K562 (cell line): ENCODE results near the gene ZC3H10. TPM values are rescaled to one million over a fixed set of nuclear protein-coding genes. Genes with fewer than 3 reads are reported as not detected.

Experiments
- BACH1 ChIP-seq: fragments of 200-800 bp; sonication (Bioruptor generic); IDR thresholded peaks from 2 replicates; pipeline ENCODE4 v1.6.1; 2016; ENCODE audit warnings: missing genetic modification characterization, missing compliant biosample characterization
- CBX8 ChIP-seq: fragments of 200-600 bp; sonication (generic); IDR thresholded peaks from 2 replicates; pipeline ENCODE4 v1.6.1; 2012; ENCODE audit warnings: borderline replicate concordance, mixed run types, low read depth, mild to moderate bottlenecking, moderate library complexity, mixed read lengths, low read length, control low read depth, inconsistent platforms; ENCODE audit not compliant: poor library complexity, severe bottlenecking; ENCODE audit errors: extremely low read depth
- DNMT1 ChIP-seq: fragments of 450-650 bp; IDR thresholded peaks from 2 replicates; pipeline ENCODE4 v1.6.1; 2016; ENCODE audit warnings: antibody characterized with exemption, mild to moderate bottlenecking
- HNRNPLL ChIP-seq: fragments of 200-400 bp; formaldehyde crosslinking; IDR thresholded peaks from 2 replicates; pipeline ENCODE4 v1.6.1; 2017; ENCODE audit warnings: low read length, low read depth, mild to moderate bottlenecking; ENCODE audit not compliant: poor library complexity, severe bottlenecking
- KHSRP ChIP-seq: fragments of 450-650 bp; IDR thresholded peaks from 2 replicates; pipeline ENCODE4 v1.6.1; 2017
- NUFIP1 ChIP-seq: fragments of 450-650 bp; IDR thresholded peaks from 2 replicates; pipeline ENCODE4 v1.6.1; 2018; ENCODE audit not compliant: partially characterized antibody
- RBM22 ChIP-seq: fragments of 200-400 bp; formaldehyde crosslinking; IDR thresholded peaks from 2 replicates; pipeline ENCODE4 v1.6.1; 2018; ENCODE audit warnings: low read length, low read depth; ENCODE audit not compliant: poor library complexity, severe bottlenecking
- TCFL5 ChIP-seq: fragments of 250-450 bp; sonication (Bioruptor Pico); conservative IDR thresholded peaks from 2 replicates; pipeline ENCODE4 v1.6.1; 2021; ENCODE audit warnings: mild to moderate bottlenecking, moderate library complexity, matching md5 sums
- U2AF1 ChIP-seq: fragments of 200-400 bp; formaldehyde crosslinking; optimal IDR thresholded peaks from 2 replicates; pipeline ENCODE3; 2017; ENCODE audit warnings: mild to moderate bottlenecking, low read depth, low read length, moderate library complexity
- XRCC3 ChIP-seq: fragments of 450-650 bp; IDR thresholded peaks from 2 replicates; pipeline ENCODE4 v1.6.1; 2017; ENCODE audit warnings: mild to moderate bottlenecking, moderate library complexity
- ZNF121 ChIP-seq: sonication (generic); formaldehyde crosslinking; conservative IDR thresholded peaks from 2 replicates; pipeline ENCODE4 v1.8.0; 2022; ENCODE audit warnings: missing genetic modification reagents
- ZNF431 ChIP-seq: sonication (generic); formaldehyde crosslinking; IDR thresholded peaks from 2 replicates; pipeline ENCODE4 v1.8.0; 2022; ENCODE audit warnings: mild to moderate bottlenecking, missing genetic modification reagents
- ZNF444 ChIP-seq: fragments of 250-450 bp; sonication (Bioruptor Pico); IDR thresholded peaks from 2 replicates; pipeline ENCODE4 v1.4.0; 2020; ENCODE audit warnings: mild to moderate bottlenecking, moderate library complexity
- polyA plus RNA-seq, 8 experiments: library from polyadenylated mRNA; depleted of rRNA in 4 of 8; stranded (reverse) in 5 of 8; unstranded in 3 of 8; fragments of >200 nt; fragmentation: Nextera tagmentation in 2 of 8; fragmentation: Illumina TruSeq in 1 of 8; extraction: Ambion mirVana in 2 of 8; extraction: Trizol in 1 of 8; gene quantifications; 2 replicates each; pipeline versions ENCODE4 v1.2.1 to v1.2.3, GENCODE V29; 2011 to 2014; ENCODE audit warnings: inconsistent platforms in 1 of 8, missing spikeins in 1 of 8
- total RNA-seq, 7 experiments: library from RNA; depleted of rRNA in 6 of 7; stranded (reverse); fragments of >200 nt in 6 of 7; fragmentation: Illumina TruSeq in 2 of 7; extraction: Trizol in 2 of 7; gene quantifications; 2 replicates each; pipeline versions ENCODE4 v1.2.1 to v1.2.3, GENCODE V29; 2011 to 2021; ENCODE audit warnings: low replicate concordance in 1 of 7
- TF ChIP-seq, protein P1 (sequence below), 2 experiments: fragments of 450-650 bp in 1 of 2; IDR thresholded peaks; 2 replicates each; pipeline ENCODE4 v1.6.1; 2011 to 2017; ENCODE audit warnings: low read depth in 2 of 2, antibody characterized with exemption in 1 of 2, borderline replicate concordance in 1 of 2, low read length in 1 of 2, mild to moderate bottlenecking in 1 of 2, mixed read lengths in 1 of 2; ENCODE audit not compliant: control insufficient read depth in 1 of 2
- TF ChIP-seq, protein P2 (sequence below): fragments of 250-450 bp; sonication (Bioruptor Pico); IDR thresholded peaks from 2 replicates; pipeline ENCODE4 v1.8.0; 2021; ENCODE audit warnings: moderate library complexity, mild to moderate bottlenecking, inconsistent platforms
- TF ChIP-seq, protein P3 (sequence below): fragments of 200-800 bp; sonication (Bioruptor generic); IDR thresholded peaks from 2 replicates; pipeline ENCODE4 v1.6.1; 2017; ENCODE audit warnings: missing genetic modification characterization, missing compliant biosample characterization
- TF ChIP-seq, protein P4 (sequence below): IDR thresholded peaks from 2 replicates; pipeline ENCODE4 v1.6.1; 2016; ENCODE audit warnings: missing genetic modification characterization, missing compliant biosample characterization

ZC3H10 gene
- total and polyA plus RNA-seq, 9 of the 15 experiments (the other 6 are each of a cell fraction or from before 2014, with no cell fraction given): 0.31 to 4.1 (median 1.6) TPM

DNA sequence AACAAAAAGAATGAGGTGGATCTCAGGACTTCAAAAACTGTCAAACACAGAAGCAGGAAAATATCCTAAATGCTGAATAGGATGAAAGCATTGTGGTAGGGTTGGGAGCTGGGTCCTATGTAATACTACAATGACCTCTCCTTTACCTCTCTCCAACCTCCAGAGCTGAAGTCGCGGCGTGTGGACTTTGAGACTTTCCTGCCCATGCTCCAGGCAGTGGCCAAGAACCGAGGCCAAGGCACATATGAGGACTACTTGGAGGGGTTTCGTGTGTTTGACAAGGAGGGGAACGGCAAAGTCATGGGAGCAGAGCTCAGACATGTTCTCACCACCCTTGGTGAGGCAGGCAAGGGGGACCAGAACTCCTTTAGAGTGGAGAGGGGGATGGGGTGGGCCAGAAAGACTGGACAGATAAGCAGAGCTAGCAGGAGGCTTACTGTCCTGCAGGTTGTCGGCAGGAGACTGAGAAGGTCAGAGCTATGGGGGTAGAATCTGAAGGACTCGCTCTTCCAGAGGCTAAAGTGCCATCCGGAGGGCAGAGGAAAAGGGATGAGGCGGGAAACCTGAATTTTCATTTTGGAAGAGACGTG is 37.3 kb downstream of the ZC3H10 start (continued):
- TF ChIP-seq, protein P1, sequence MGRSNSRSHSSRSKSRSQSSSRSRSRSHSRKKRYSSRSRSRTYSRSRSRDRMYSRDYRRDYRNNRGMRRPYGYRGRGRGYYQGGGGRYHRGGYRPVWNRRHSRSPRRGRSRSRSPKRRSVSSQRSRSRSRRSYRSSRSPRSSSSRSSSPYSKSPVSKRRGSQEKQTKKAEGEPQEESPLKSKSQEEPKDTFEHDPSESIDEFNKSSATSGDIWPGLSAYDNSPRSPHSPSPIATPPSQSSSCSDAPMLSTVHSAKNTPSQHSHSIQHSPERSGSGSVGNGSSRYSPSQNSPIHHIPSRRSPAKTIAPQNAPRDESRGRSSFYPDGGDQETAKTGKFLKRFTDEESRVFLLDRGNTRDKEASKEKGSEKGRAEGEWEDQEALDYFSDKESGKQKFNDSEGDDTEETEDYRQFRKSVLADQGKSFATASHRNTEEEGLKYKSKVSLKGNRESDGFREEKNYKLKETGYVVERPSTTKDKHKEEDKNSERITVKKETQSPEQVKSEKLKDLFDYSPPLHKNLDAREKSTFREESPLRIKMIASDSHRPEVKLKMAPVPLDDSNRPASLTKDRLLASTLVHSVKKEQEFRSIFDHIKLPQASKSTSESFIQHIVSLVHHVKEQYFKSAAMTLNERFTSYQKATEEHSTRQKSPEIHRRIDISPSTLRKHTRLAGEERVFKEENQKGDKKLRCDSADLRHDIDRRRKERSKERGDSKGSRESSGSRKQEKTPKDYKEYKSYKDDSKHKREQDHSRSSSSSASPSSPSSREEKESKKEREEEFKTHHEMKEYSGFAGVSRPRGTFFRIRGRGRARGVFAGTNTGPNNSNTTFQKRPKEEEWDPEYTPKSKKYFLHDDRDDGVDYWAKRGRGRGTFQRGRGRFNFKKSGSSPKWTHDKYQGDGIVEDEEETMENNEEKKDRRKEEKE (IDR thresholded peaks at IDR 0.05; ENCODE audit: borderline replicate concordance in 1 of 2, control insufficient read depth in 1 of 2, low read depth in 2 of 2, low read length in 1 of 2): no peak
- TF ChIP-seq, protein P2, sequence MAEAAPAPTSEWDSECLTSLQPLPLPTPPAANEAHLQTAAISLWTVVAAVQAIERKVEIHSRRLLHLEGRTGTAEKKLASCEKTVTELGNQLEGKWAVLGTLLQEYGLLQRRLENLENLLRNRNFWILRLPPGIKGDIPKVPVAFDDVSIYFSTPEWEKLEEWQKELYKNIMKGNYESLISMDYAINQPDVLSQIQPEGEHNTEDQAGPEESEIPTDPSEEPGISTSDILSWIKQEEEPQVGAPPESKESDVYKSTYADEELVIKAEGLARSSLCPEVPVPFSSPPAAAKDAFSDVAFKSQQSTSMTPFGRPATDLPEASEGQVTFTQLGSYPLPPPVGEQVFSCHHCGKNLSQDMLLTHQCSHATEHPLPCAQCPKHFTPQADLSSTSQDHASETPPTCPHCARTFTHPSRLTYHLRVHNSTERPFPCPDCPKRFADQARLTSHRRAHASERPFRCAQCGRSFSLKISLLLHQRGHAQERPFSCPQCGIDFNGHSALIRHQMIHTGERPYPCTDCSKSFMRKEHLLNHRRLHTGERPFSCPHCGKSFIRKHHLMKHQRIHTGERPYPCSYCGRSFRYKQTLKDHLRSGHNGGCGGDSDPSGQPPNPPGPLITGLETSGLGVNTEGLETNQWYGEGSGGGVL: no peak
- TF ChIP-seq RBM22 (no peak), TCFL5 (no peak), HNRNPLL (no peak), U2AF1 (no peak), NUFIP1 (no peak), KHSRP (no peak), CBX8 (no peak), XRCC3 (no peak), ZNF444 (CRISPR knock-in tag) (no peak), ZNF431 (CRISPR knock-in tag) (no peak), BACH1 (tag) (no peak), DNMT1 (no peak), ZNF121 (CRISPR knock-in tag) (no peak)
- TF ChIP-seq, protein P3, sequence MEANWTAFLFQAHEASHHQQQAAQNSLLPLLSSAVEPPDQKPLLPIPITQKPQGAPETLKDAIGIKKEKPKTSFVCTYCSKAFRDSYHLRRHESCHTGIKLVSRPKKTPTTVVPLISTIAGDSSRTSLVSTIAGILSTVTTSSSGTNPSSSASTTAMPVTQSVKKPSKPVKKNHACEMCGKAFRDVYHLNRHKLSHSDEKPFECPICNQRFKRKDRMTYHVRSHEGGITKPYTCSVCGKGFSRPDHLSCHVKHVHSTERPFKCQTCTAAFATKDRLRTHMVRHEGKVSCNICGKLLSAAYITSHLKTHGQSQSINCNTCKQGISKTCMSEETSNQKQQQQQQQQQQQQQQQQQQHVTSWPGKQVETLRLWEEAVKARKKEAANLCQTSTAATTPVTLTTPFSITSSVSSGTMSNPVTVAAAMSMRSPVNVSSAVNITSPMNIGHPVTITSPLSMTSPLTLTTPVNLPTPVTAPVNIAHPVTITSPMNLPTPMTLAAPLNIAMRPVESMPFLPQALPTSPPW (CRISPR knock-in tag): no peak
- TF ChIP-seq, protein P4, sequence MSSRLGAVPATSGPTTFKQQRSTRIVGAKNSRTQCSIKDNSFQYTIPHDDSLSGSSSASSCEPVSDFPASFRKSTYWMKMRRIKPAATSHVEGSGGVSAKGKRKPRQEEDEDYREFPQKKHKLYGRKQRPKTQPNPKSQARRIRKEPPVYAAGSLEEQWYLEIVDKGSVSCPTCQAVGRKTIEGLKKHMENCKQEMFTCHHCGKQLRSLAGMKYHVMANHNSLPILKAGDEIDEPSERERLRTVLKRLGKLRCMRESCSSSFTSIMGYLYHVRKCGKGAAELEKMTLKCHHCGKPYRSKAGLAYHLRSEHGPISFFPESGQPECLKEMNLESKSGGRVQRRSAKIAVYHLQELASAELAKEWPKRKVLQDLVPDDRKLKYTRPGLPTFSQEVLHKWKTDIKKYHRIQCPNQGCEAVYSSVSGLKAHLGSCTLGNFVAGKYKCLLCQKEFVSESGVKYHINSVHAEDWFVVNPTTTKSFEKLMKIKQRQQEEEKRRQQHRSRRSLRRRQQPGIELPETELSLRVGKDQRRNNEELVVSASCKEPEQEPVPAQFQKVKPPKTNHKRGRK: no peak
